ENCODE results near the gene HECTD2.
A peak's percentile ranks its signal among the peaks of the same experiment; 100 is the strongest.
"Not testable (repeated sequence)": the region's sequence is repeated elsewhere in the genome, so short reads cannot be mapped to it uniquely, and the experiment has no call there.

Gene HECTD2, protein sequence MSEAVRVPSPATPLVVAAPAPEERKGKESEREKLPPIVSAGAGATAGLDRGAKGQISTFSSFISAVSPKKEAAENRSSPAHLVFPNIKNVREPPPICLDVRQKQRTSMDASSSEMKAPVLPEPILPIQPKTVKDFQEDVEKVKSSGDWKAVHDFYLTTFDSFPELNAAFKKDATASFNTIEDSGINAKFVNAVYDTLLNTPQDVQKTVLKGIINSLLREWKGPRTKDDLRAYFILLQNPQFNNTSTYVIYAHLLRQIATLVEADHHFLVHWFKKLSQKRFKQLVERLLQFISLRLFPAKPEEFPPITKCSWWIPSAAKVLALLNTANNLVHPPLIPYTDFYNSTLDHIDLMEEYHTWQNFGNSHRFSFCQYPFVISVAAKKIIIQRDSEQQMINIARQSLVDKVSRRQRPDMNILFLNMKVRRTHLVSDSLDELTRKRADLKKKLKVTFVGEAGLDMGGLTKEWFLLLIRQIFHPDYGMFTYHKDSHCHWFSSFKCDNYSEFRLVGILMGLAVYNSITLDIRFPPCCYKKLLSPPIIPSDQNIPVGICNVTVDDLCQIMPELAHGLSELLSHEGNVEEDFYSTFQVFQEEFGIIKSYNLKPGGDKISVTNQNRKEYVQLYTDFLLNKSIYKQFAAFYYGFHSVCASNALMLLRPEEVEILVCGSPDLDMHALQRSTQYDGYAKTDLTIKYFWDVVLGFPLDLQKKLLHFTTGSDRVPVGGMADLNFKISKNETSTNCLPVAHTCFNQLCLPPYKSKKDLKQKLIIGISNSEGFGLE

DNA sequence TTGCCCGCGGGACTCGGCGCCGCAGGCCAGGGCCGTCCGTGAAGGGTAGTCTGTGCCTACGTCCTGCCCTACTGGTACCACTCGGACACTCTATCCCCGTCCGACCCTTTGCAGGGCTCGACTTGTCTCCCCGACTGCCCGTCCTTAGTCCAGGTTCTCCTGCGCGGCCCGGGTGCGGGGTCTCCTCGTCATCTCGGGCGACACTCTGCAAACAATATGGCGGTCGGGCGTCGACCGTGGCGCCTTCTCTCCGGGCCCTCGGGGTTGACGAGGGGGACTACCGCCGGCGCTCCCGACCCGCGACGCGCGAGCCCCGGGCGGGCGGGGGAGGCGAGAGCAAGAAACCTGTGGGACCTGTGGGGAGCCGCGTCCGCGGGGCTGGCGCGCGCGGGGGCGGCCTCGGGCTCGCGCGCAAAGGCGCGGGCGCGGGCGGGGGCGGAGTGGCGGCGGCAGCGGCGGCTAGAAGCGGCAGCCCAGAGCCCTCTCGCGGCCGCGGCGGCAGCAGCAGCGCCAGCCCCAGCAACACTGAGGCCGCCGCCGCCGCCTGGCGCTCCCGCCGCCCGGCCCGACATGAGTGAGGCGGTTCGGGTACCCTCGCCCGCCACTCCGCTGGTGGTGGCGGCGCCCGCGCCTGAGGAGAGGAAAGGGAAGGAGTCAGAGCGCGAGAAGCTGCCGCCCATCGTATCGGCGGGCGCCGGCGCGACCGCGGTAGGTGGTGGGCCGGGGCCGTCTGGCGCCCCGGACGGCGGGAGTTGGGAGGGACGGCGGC is at the start of gene HECTD2:
TSS of gene HECTD2 (plus strand) at position 476 of the 769 bp plus-strand sequence. CDS start at position 571, 95 bp downstream.
- peak; percentile 64 to 70 for DNase-seq (ENCODE audit: low read depth in 2 of 2)

DNA sequence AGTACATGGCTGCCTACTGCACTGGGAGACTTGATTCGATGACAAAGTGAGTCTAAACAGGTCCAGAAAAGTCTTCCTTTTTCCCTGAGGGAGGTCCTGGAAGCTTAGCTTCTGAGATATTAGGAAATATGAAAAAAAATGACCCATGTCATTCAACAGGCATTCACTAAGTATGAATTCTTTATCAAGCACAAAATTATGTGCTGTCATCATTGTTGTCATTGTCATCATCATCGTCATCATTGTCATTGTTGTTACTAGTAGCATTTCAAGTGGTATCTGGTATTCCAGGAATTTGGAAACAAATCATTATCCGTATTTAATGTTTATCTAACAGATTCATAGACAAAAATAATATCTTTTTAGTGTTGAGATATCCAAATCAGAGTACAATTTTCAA is 49.7 kb upstream of the HECTD2 start:
- DNase-seq (ENCODE audit: low read depth in 2 of 2): no peak

DNA sequence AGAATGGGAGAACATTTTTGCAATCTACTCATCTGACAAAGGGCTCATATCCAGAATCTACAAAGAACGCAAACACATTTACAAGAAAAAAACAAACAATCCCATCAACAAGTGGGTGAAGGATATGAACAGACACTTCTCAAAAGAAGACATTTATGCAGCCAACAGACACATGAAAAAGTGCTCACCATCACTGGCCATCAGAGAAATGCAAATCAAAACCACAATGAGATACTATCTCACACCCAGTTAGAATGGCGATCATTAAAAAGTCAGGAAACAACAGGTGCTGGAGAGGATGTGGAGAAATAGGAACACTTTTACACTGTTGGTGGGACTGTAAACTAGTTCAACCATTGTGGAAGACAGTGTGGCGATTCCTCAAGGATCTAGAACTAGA is 44.6 kb upstream of the HECTD2 start:
- not testable (repeated sequence) for DNase-seq (ENCODE audit: low read depth in 2 of 2)

DNA sequence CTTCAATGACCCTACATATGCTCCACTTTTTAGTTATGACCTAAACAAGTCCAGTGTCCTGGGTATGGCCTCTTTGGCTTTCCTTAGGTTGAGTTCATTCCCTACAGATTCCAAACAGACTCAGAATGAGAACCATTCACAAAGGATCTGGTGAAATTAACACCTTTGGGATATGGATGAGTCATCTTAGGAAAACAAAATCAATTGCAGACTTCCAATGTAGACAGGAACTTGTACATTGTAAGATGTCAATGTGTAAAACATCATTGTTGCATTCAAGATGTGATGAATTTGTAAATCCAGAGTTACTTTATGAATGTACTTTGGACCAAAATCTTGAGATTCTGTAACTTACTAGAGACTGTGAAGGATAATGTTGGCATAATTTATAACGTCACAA is 43.4 kb upstream of the HECTD2 start:
- DNase-seq (ENCODE audit: low read depth in 2 of 2): no peak

DNA sequence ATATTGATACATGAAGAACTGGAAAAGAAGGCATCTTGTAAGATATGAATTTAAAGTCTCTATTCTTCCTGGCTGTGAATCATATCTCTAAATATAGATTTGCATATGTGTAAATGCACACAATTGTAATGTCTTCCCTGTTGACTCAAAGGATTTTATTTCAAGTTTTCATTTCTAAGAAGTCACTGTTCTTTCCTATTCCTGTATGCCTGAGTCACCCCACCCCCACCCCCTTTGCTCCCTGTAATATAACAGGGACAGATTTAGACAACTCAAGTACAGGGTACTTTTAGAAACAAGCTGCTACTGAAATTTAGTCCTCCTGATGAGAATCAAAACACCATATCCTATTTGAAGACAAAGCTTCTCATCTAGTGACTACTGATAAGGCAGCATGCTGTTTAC is 43.0 kb upstream of the HECTD2 start:
- no peak for DNase-seq (ENCODE audit: low read depth in 2 of 2)

DNA sequence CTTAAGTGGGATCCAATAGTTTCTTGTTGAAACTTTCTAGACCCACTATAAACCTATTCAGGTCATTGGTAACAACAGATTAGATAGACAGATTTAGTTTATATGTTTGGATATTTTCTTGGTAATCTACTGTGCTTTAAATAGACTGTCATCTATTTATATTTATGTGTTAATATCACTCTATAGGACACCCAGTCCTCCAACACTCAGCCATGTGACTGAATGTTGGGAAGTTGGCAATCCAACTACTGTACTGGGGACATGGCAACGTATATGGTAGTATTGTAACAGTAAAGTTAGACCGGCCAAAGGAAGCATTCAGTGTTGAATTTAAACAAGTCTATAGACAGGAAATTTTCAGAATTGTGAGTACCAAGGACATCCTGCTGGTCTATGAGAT is 42.6 kb upstream of the HECTD2 start:
- DNase-seq (ENCODE audit: low read depth in 2 of 2): no peak

DNA sequence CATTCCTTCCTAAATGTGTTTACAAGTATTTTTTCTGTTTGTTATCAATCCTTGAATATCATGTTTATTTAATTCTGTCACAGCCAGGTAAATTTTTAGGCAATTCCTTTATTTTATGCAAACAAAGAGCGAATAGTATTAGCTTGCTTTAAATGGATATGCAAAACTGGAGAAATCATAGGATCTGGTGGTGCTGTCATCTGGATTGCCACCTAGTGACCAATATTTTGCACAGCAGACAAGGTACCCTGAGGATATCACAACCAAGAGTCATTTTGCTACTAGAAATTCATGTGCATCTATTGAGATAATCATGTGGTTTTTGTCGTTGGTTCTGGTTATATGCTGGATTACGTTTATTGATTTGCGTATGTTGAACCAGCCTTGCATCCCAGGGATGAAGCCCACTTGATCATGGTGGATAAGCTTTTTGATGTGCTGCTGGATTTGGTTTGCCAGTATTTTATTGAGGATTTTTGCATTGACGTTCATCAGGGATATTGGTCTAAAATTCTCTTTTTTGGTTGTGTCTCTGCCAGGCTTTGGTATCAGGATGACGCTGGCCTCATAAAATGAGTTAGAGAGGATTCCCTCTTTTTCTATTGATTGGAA is 40.1 kb upstream of the HECTD2 start:
- not testable (repeated sequence) for DNase-seq (ENCODE audit: low read depth in 2 of 2)

DNA sequence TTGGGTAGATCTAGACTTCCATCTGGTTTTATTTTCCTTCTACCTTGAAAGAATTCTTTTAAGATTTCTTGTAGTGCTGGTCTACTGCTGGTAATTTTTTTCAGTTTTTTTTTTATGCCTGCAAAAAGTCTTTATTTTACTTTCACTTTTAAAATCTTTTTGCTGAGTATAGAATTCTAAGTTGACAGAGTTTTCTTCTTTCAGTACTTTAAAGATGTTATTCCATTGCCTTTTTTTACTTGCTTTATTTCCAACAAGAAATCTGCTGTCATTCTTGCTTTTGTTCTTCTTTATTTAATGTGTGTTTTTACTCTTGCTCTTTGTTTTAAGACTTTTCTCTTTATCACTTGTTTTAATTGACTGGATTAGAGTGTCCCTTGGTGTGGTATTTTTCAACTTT is 36.1 kb upstream of the HECTD2 start:
- DNase-seq (ENCODE audit: low read depth in 2 of 2): no peak

DNA sequence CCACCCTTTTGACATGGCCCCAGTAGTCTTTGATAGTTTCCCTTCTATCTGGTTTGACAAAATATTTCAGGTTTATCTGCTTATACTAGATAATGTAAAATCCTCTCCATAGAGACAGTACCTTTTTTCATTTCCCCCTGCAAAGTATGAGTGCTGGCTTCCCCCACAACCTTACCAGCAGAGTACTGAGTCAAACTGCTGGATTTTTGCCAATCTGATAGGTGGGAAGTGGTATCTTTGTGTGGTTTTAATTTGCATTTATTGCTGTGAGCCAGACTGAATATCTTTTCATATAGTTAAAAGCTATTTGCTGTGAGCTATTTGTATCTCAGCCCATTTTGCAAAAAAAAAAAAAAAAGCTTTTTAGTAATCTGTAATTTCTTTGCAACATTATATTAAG is 32.1 kb upstream of the HECTD2 start:
- DNase-seq (ENCODE audit: low read depth in 2 of 2): peak in 1 of 2 donors; percentile 8

DNA sequence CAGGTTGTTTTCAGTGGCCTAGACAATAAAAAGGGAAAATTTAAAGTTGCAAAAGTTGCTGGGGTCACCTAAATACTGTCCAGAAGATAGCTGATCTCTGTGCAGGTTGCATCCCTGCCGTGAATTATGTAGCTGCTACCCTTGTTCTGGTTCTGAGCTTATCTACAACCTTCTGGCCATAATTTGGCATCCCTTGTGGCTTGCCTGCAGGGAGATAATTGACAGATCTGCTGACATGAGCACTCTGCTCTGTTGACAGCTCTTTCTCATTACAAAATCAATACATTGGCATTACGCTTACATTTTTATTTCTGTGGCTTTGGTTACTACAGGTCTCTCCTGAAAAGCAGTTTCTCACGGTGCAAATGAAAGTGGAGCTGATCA is 29.3 kb upstream of the HECTD2 start:
- DNase-seq (ENCODE audit: low read depth in 2 of 2): no peak

DNA sequence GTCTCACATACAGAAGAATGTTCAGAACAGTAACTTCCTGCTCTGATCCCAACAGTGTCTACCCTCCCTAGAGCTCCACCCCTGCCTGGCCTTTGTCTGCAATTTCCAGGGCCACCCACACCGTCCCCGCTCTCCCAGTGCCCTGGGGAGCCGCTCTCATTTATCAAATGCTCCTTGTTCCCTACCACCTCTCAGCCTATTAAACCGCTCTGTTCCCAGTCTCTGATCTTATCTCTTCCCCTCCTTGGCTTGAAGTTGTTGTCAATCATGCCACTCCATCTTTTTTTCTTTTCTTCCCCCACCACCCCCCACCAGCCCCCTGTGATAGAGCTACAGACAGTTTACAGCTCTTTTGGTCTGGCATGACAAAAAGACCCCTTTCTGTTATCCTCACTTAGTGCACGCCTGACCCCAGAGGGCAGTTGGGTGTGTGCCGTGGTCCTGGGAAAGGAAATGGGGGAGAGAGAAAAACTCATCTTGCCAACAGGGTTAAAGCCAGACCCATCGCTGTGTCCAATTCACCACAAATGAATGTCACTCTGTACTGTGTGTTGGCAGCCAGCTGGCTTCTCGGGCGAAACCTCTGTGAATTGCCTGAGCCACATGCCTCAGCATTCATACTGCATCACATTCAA is 28.8 kb upstream of the HECTD2 start:
- DNase-seq (ENCODE audit: low read depth in 2 of 2): no peak

DNA sequence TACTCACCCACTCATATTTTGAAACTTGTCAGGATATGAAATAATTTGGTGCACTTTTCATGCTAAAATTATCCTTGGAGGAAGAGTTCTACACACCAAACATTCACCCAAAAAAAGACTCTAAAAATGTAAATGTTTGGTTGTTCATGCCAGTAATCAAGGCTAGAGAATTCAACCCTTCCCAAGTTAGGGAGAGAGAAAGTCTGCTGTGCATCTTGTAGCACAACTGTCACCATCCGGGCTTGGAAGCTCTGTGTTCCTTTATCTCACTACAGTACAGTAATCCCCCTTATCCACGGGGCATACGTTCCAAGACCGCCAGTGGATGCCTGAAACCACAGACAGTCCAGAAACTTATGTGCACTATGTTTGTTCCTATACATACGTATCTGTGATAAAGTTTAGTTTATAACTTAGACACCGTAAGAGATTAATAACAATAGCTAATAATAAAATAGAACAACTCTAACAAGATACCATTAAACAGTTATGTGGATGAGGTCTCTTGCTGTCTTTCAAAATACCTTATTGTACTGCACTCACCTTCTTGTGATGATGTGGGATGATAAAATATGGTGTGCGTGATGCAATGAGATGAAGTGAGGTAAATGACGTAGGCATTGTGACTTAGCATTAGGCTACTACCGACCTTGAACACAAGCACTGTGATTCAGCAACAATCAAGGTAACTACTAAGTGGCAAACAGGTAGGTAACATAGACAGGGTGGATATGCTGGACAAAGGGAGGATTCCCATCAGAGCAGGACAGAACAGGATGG is 24.6 kb upstream of the HECTD2 start:
- DNase-seq (ENCODE audit: low read depth in 2 of 2): no peak

DNA sequence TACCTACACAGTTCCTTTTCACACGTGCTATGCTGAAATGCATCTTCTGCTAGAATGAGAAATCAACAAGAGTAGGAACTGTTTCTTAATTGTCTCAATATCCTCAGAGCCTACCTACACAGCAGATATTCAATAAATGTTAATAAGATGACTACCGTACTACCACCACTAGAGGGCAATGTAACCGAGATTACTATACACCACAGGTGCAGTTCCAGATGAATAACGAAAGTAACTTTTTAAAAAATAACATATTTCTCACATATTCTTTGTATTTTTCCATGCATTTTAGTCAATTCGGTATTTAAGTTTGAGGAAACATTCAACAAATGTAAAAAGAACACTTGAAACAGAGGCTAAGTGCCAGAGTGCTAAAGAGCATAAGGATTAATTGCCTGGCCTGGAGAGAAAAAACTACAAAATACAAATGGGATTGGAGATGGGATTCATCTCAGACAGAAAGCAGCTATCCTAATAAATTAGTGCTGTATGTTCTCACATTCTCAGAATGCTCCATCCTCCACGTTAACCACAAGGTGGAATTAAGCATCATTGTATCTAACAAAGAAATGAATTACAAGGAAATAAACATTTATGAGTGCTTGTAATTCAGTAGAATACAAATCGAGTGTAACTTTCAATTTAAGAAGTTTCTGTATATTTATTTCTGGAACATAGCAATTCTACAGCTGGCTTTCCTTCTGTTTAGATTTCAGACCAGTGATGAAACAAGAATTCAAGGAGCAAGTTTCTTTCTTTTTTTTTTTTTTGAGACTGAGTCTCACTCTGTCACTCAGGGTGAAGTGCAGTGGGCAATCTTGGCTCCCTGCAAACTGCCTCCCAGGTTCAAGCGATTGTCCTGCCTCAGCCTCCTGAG is 20.3 kb upstream of the HECTD2 start:
- peak in 1 of 2 donors; percentile 22 for DNase-seq (ENCODE audit: low read depth in 2 of 2)

DNA sequence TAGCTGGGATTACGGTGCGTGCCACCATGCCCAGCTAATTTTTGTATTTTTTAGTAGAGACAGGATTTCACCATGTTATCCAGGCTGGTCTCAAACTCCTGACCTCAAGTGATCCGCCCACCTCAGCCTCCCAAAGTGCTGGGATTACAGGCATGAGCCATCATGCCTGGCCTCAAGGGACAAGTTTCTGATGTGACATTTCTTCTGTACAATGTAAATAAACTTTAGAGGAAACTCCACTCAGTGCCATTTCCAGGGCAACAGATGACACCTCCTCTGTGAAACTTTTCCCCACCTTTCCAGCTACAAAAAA is 19.7 kb upstream of the HECTD2 start:
- DNase-seq (ENCODE audit: low read depth in 2 of 2): not testable (repeated sequence)

DNA sequence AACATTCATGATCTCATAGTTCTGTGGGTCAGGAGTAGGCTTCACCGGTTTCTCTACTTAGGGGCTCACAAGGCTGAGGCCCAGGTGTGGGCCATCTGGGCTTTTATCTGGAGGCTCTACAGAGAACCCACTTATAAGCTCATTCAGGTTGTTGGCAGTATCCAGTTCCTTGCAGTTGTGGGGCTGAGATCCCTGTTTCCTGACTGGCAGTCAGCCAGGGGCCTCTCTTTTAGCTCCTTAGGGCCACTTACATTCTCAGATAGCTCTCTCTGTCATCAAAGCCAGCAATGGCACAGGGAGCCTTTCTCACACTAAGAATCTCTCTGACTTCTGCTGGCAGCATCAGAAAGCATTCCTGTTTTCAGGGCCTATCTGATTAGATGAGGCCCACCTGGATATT is 18.2 kb upstream of the HECTD2 start:
- DNase-seq (ENCODE audit: low read depth in 2 of 2): no peak

DNA sequence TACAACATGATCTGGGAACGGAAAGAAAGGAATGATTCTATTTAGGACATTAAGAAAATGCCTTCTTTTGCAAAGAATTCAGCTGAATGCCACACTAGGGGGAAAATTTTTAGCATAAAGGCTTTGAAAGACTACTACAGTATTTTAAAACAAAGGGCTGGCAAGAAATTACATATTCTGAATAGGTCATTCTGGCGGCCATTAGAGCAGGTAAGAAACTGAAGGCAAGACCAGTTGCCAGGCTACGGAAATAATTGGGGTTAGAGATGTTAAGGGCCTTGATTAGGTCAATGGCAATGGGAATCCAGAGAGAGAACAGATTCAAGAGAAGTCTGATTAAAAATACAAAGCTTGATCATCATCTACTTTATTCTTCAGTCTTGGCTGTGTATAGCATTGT is 3.8 kb upstream of the HECTD2 start:
- no peak for DNase-seq (ENCODE audit: low read depth in 2 of 2)

DNA sequence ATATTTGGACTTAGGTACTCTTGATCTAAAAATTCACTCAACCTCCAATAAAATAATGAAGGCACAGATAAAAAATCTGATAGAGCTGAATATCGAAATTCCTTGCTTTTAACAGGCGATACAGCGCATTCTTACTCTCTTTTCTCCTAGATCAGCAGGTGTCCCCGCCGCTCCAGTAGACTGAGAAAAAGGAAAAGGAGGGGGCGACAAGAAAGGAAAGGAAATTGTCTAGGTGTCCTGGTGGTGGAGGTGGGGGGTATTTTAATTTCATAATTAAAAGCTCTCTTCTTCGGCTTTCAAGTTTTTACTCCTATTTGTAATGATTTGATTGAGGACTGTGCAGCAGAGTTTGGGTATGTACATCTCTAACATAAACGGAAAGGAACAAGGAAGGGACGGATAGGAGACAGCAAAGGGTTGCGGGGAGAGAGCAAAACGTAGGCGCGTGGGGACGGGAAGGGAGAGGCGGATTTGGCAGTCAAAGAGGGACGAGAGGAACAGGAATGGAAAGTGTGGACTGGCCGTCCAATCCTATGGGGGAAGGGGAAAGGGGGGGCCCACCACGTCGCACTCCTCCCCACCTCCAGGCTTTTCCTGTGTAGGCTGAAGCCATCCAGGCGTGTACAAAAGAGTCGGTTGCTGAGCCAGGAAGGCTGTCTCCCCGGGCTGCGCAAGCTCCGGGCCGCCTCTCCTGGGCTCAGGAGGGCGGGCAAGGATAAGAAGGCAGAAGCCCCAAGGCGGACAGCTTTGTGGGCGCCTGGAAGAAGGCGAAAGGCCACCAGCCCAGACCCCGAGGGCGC is 875 bp upstream of the HECTD2 start:
- DNase-seq (ENCODE audit: low read depth in 2 of 2): no peak

DNA sequence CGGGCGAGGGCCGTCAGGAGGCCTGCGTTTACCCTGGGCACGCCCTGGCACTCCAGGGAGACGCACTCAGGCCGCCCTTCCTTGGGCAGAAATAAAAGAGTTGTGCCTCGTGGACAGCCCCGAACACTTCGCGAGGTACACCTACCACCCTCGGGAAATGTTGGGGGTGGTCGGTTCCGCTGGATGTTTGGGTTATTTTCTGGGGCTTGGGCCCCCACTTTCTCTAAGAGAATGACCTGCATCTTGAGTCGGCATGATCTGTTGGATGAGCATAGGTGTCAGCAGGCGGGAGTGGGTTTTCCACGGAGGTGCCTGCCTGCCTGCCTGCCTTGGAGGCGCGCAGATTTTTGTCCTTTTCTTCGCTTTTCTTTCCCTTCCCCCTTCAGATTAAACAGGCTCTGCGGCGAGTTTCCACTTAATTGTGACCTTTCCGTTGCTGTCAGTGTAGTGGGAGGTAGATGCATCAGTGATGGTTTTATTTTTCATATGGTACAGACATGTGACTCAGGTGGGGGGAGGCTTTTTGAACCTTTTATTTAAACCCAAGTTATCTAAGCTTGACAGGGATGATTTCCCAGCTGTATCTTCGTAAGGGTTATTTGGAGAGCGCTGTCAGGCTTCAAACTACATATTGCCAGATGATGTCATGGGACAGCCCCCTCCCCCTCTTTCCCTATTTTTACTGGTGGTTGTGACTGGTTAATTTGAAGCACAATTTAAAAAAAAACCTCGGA is 661 bp downstream of the HECTD2 start:
- peak in 1 of 2 donors; percentile 9 for DNase-seq (ENCODE audit: low read depth in 2 of 2)

Data from activated CD4-positive, alpha-beta T cell treated with anti-CD3 and anti-CD28 coated beads for 24 hours (primary cell).